ENCODE data around the gene SOCS3.

SOCS3 gene

DNA sequence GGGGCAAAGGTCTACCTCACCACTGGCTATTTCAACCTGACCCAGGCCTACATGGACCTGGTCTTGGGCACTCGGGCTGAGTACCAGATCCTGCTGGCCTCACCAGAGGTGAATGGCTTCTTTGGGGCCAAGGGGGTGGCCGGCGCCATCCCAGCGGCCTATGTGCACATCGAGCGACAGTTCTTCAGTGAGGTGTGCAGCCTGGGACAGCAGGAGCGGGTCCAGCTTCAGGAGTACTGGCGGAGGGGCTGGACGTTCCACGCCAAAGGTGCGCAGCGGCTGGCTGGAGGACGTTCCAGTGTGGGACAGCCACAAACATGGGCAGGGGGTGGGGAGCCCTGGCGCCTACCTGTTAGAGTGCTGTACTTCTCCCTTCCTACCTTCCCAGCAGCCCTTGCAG is 43.9 kb upstream of the SOCS3 start:
- DNase-seq (ENCODE audit: low read depth) = no peak

DNA sequence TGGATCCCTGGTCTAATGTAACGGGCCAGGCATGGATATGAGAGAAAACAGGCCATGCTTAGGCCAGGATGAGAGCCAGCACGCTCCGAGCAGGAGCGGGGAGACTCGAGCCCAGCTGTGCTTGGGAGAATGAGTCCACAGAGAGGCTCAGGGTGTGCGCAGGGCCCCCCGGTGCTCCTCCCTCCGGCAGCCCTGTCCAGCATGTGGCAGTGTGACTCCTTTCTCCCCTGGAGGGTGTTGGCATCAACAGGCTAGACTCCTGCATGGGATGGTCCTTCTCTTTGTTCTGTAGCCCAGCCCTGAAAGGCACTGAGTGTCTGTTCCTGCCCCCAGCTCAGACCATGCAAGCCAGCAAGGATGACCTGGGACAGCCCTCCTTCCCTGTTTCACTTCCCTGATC is 42.0 kb upstream of the SOCS3 start:
- TF ChIP-seq, protein P1, sequence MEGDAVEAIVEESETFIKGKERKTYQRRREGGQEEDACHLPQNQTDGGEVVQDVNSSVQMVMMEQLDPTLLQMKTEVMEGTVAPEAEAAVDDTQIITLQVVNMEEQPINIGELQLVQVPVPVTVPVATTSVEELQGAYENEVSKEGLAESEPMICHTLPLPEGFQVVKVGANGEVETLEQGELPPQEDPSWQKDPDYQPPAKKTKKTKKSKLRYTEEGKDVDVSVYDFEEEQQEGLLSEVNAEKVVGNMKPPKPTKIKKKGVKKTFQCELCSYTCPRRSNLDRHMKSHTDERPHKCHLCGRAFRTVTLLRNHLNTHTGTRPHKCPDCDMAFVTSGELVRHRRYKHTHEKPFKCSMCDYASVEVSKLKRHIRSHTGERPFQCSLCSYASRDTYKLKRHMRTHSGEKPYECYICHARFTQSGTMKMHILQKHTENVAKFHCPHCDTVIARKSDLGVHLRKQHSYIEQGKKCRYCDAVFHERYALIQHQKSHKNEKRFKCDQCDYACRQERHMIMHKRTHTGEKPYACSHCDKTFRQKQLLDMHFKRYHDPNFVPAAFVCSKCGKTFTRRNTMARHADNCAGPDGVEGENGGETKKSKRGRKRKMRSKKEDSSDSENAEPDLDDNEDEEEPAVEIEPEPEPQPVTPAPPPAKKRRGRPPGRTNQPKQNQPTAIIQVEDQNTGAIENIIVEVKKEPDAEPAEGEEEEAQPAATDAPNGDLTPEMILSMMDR (conservative IDR thresholded peaks at IDR 0.05; ENCODE audit: low read depth, low read length) = no peak
- no peak for DNase-seq (ENCODE audit: low read depth)

More for the DNA sequence above, 43.9 kb upstream of the SOCS3 start:
- no peak overlapping the region for H3K4me3 ChIP-seq (ENCODE audit: low read length)
- TF ChIP-seq, protein P1 (conservative IDR thresholded peaks at IDR 0.05; ENCODE audit: low read depth, low read length) = no peak

DNA sequence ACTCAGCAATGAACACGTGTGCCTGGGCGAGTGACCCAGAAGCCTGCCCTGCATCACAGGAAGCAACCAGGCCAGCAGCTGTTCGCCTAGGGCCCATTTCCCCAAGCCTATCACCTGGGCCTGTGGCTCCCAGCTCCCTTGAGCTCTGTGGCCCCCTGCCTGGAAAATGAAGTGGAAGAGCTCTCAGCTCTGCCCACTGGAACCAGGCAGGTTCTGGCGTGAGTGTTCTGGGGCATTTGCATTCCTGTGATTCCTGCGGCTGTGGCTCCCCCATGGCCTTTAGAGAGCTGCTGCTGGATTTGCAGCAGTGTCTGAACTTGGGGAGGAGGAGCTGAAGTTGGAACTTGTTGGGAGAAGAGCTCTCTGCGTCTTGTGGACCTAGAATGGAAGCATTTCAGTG is 41.4 kb upstream of the SOCS3 start:
- TF ChIP-seq, protein P1 (conservative IDR thresholded peaks at IDR 0.05; ENCODE audit: low read depth, low read length) = no peak
- no peak for DNase-seq (ENCODE audit: low read depth)
- H3K4me3 ChIP-seq (ENCODE audit: low read length) = no peak overlapping the region

More for the DNA sequence above, 42.0 kb upstream of the SOCS3 start:
- no peak overlapping the region for H3K4me3 ChIP-seq (ENCODE audit: low read length)

DNA sequence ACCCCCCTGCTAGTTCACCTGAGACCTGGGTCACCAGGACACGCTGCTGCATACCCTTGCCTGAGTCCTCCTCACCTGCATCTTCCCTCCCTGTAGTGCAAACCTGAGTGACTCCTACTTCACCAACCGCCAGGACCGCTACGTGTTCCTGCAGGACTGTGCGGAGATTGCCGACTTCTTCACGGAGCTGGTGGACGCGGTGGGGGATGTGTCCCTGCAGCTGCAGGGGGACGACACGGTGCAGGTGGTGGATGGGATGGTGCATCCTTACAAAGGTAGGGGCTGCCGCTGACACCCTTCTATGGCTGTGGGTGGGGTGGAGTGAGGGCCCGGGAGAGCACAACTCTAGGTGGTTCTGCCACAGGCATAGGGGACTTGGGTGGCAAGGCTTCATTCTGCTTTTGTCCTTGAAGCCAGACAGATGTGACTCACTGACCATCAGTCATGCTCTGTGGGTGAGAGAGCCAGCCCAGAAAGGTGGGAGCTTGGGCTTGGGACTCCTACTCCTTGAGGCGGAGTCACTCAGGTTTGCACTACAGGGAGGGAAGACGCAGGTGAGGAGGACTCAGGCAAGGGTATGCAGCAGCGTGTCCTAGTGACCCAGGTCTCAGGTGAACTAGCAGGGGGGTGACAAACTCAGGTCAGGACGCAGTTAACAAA is 40.8 kb upstream of the SOCS3 start:
- TF ChIP-seq, protein P1 (conservative IDR thresholded peaks at IDR 0.05; ENCODE audit: low read depth, low read length) = no peak

DNA sequence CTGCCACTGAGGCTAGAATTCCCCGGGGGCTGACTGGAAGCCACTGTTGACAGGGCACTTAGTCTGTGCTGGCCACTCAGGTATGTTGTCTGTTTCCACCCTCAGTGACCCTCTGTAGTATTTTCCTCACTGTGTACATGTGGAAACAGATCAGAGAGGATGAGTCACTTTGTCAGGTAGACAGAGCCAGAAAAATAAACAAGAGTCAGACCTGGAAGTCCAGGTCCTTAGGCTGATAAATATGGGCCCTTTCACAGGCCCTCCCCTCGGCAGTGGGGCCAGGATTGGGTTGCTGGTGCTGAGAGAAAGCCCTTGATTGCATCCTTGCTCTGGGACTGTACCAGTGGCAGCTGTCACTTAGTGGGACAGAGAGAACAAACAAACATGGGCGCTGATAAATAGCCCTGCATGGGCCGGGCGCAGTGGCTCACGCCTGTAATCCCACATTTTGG is 39.8 kb upstream of the SOCS3 start:
- H3K4me3 ChIP-seq (ENCODE audit: low read length) = no peak overlapping the region
- TF ChIP-seq, protein P1 (conservative IDR thresholded peaks at IDR 0.05; ENCODE audit: low read depth, low read length) = no peak
- DNase-seq (ENCODE audit: low read depth) = no peak

More for the DNA sequence above, 40.8 kb upstream of the SOCS3 start:
- DNase-seq (ENCODE audit: low read depth) = no peak
- no peak overlapping the region for H3K4me3 ChIP-seq (ENCODE audit: low read length)

DNA sequence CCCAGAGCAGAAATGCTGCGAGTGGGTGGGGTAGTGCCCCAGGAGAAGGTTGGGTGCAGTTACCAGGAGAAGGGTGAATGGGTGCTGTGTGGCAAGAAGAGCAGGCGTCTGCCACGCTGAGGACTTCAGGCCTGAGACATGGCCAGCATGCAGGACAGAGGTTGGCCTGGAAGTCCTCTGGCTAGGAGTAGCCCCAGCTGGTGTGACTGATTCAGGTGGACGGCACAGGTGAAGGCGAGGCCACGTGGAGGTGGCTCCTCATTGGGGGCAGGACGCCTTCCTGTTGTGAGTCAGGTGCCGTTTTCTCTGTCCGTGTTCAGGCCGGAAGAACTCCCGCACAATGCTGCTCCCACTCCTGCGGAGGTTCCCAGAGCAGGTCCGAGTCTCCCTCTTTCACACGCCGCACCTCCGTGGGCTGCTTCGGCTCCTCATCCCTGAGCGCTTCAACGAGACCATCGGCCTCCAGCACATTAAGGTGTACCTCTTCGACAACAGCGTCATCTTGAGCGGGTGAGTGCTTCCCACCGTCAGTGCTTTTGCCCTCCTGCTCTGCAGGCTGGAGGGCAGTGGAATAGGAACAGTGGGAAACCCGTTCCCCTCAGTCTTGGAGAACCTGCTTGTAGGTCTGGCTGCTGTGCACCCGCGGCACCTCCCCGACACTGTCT is 39.3 kb upstream of the SOCS3 start:
- TF ChIP-seq, protein P1 (conservative IDR thresholded peaks at IDR 0.05; ENCODE audit: low read depth, low read length) = no peak
- H3K4me3 ChIP-seq (ENCODE audit: low read length) = no peak overlapping the region

DNA sequence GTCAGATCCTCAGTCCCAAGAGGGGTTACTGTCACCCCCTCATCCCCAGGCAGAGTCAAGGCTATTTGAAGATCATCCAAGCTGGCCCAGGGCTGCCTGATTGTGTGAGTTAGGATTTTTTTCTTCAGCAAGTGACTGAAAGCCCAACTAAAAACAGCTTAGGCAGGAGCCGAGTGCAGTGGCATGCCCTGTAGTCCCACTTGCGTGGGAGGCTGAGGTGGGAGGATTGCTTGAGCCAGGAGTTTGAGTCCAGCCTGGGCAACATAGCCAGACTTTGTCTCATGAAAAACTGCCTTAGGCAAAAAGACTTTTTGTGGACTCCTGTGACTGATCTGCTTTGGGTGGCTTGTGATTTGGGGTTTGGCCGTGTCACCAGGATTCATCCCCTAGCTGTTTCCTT is 38.5 kb upstream of the SOCS3 start:
- H3K4me3 ChIP-seq (ENCODE audit: low read length) = no peak overlapping the region
- TF ChIP-seq, protein P1 (conservative IDR thresholded peaks at IDR 0.05; ENCODE audit: low read depth, low read length) = no peak

More for the DNA sequence above, 39.3 kb upstream of the SOCS3 start:
- no peak for DNase-seq (ENCODE audit: low read depth)

More for the DNA sequence above, 38.5 kb upstream of the SOCS3 start:
- no peak for DNase-seq (ENCODE audit: low read depth)
